Kidney epithelial cell (primary cell): Measurements from ENCODE around the gene CHI3L2. TPM values are rescaled to one million over a fixed set of nuclear protein-coding genes. Genes with fewer than 3 reads are reported as not detected.
A peak's percentile ranks its signal among the peaks of the same experiment; 100 is the strongest.

ENCODE experiments used
- DNase-seq: peaks from one replicate; pipeline ENCODE4 v3.0.0-alpha.2; 2010; ENCODE audit warnings: low read depth
- H3K27me3 ChIP-seq: 2 replicates; pipeline ENCODE4 v1.6.0; 2011; ENCODE audit warnings: low read length; ENCODE audit not compliant: control insufficient read depth, insufficient read depth
- H3K36me3 ChIP-seq: 2 replicates; pipeline ENCODE4 v1.5.1; 2011; ENCODE audit warnings: low read length; ENCODE audit not compliant: control insufficient read depth, insufficient read depth
- H3K4me3 ChIP-seq: 2 replicates; pipeline ENCODE4 v1.5.1; 2011; ENCODE audit warnings: low read depth, mild to moderate bottlenecking, control low read depth, low read length
- CTCF ChIP-seq: IDR thresholded peaks from 2 replicates; pipeline ENCODE4 v1.5.1; 2011; ENCODE audit warnings: mild to moderate bottlenecking, moderate library complexity, low read length, control low read depth, inconsistent platforms; ENCODE audit not compliant: insufficient read depth, poor library complexity, severe bottlenecking
- total RNA-seq: library from RNA; depleted of rRNA; stranded (reverse); fragments of >200 nt; gene quantifications from 2 replicates; pipeline ENCODE4 v1.2.3, GENCODE V29; 2015

CHI3L2 gene
- total RNA-seq, 1 donor from 2014 or later, result 3.2 TPM

GRCh38 chr1:111203681-111204200 lies 23.8 kb upstream of the CHI3L2 start:
- H3K27me3 ChIP-seq, result peaks cover 8% of the 10 kb centered on the region
- no peak for DNase-seq
- H3K4me3 ChIP-seq, result peak overlapping the region; percentile 54
- no peaks in the 10 kb centered on the region for H3K36me3 ChIP-seq
- TF ChIP-seq CTCF, result no peak

- Histone ChIP-seq H3K36me3 (no peaks in the 10 kb centered on the region), H3K4me3 (peak overlapping the region; percentile 54), H3K27me3 (peaks cover 8% of the 10 kb centered on the region)
- no peak for DNase-seq
- no peak for TF ChIP-seq CTCF
These were observed 23.1 kb upstream of the CHI3L2 start for GRCh38 chr1:111204201-111204982.

GRCh38 chr1:111204983-111205713 lies 22.4 kb upstream of the CHI3L2 start:
- no peaks in the 10 kb centered on the region for H3K36me3 ChIP-seq
- DNase-seq, result no peak

GRCh38 chr1:111205714-111206050 lies 21.8 kb upstream of the CHI3L2 start:
- peaks cover 8% of the 10 kb centered on the region for H3K27me3 ChIP-seq
- H3K36me3 ChIP-seq, result no peaks in the 10 kb centered on the region
- DNase-seq, result no peak
- H3K4me3 ChIP-seq, result no peak overlapping the region
- TF ChIP-seq CTCF, result no peak

More at GRCh38 chr1:111204983-111205713, 22.4 kb upstream of the CHI3L2 start:
- Histone ChIP-seq H3K4me3 (no peak overlapping the region), H3K27me3 (peaks cover 8% of the 10 kb centered on the region)
- no peak for TF ChIP-seq CTCF

- TF ChIP-seq CTCF, result no peak
- H3K36me3 ChIP-seq, result no peaks in the 10 kb centered on the region
- H3K27me3 ChIP-seq, result peaks cover 8% of the 10 kb centered on the region
- H3K4me3 ChIP-seq, result no peak overlapping the region
- DNase-seq, result no peak
These were observed 18.6 kb upstream of the CHI3L2 start for GRCh38 chr1:111208921-111209320.
